ENCODE results near the gene KCNS1. TPM values are rescaled to one million over a fixed set of nuclear protein-coding genes. Genes with fewer than 3 reads are reported as not detected.

Gene KCNS1
- total RNA-seq, 1 experiment from 2014 or later = not detected

DNA sequence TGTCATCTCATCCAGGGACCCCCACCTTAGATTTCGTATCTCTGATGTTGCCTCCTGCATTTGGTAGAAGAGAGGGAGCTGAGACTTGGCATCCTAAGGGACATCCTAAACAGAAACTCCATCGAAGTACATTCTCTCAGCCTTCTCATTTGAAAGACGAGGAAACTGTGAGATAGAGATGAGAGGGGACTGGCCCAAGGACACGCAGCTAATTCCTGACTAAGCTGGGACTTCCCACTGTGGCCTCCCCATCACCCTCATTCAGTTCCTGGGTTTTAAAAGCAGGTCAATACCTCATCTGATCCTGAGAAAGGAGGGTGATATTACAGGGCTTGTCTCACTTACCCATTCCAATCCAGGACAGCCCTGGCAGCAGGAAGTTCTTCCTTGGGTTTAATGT is 14.9 kb upstream of the KCNS1 start:
- ChIA-PET CTCF (interaction anchor here (0.7 to 5.3 kb wide), 4 partner anchors 9 to 24 kb away, joined by 3 to 29 read pairs (median 4); no protein-coding TSS in a partner anchor), POLR2A (interaction anchor here (0.6 to 3.0 kb wide), 2 partner anchors 12 to 134 kb away, joined by 3 to 10 read pairs; no protein-coding TSS in a partner anchor)
- no peak overlapping the region for H3K4me3 Mint-ChIP-seq (ENCODE audit: unreplicated experiment)
- no peaks in the 10 kb centered on the region for H3K9me3 Mint-ChIP-seq (ENCODE audit: unreplicated experiment)
- DNase-seq (ENCODE audit: unreplicated experiment) = no peak
- no peaks in the 10 kb centered on the region for H3K36me3 Mint-ChIP-seq (ENCODE audit: insufficient read depth, unreplicated experiment)
- peaks cover 23% of the 10 kb centered on the region for H3K27me3 Mint-ChIP-seq (ENCODE audit: insufficient read depth, unreplicated experiment)
- BruUV-seq (replicated peaks) = no TSS peak
- TF ChIP-seq, protein P1, sequence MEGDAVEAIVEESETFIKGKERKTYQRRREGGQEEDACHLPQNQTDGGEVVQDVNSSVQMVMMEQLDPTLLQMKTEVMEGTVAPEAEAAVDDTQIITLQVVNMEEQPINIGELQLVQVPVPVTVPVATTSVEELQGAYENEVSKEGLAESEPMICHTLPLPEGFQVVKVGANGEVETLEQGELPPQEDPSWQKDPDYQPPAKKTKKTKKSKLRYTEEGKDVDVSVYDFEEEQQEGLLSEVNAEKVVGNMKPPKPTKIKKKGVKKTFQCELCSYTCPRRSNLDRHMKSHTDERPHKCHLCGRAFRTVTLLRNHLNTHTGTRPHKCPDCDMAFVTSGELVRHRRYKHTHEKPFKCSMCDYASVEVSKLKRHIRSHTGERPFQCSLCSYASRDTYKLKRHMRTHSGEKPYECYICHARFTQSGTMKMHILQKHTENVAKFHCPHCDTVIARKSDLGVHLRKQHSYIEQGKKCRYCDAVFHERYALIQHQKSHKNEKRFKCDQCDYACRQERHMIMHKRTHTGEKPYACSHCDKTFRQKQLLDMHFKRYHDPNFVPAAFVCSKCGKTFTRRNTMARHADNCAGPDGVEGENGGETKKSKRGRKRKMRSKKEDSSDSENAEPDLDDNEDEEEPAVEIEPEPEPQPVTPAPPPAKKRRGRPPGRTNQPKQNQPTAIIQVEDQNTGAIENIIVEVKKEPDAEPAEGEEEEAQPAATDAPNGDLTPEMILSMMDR (IDR thresholded peaks at IDR 0.05; ENCODE audit: unreplicated experiment) = no peak
- H3K27ac Mint-ChIP-seq (ENCODE audit: low read depth, unreplicated experiment) = no peak overlapping the region
- intact Hi-C loops (cut with micrococcal nuclease) = no loop called here
- H3K4me1 Mint-ChIP-seq (ENCODE audit: insufficient read depth, unreplicated experiment) = no peaks in the 10 kb centered on the region

DNA sequence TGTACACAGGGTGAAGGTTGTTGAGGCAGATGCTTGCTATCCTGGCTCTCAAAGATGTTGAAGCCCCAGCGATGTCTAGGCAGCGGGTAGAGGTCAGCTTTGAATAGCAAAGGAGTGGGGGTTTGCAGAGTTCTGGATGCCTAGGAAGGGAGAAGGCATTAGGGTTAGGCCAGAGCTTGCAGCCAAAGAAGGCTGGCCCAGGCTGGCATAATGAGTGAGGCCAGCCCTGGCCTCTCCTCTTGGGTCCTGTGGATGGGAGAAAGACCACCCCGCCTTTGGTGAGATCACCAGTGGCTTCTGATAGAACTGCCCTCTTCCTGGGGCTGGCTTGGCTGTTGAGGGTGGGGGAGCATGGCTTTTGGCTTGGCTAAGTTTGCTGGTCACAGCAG is 14.5 kb upstream of the KCNS1 start:
- TF ChIP-seq, protein P1 (IDR thresholded peaks at IDR 0.05; ENCODE audit: unreplicated experiment) = no peak
- H3K27ac Mint-ChIP-seq (ENCODE audit: low read depth, unreplicated experiment) = no peak overlapping the region
- H3K4me3 Mint-ChIP-seq (ENCODE audit: unreplicated experiment) = no peak overlapping the region
- intact Hi-C loops (cut with micrococcal nuclease) = no loop called here
- ChIA-PET CTCF (interaction anchor here (0.6 to 11.7 kb wide), 9 partner anchors 8 to 178 kb away, joined by 3 to 211 read pairs (median 4); partner anchors contain the start of gene KCNS1), POLR2A (interaction anchor here (3.0 kb wide), 1 partner anchor 13 kb away, joined by 10 read pairs; no protein-coding TSS in a partner anchor)
- H3K27me3 Mint-ChIP-seq (ENCODE audit: insufficient read depth, unreplicated experiment) = peaks cover 18% of the 10 kb centered on the region
- BruUV-seq (replicated peaks) = no TSS peak
- no peak for DNase-seq (ENCODE audit: unreplicated experiment)
- H3K4me1 Mint-ChIP-seq (ENCODE audit: insufficient read depth, unreplicated experiment) = no peaks in the 10 kb centered on the region
- H3K9me3 Mint-ChIP-seq (ENCODE audit: unreplicated experiment) = no peaks in the 10 kb centered on the region
- no peaks in the 10 kb centered on the region for H3K36me3 Mint-ChIP-seq (ENCODE audit: insufficient read depth, unreplicated experiment)

DNA sequence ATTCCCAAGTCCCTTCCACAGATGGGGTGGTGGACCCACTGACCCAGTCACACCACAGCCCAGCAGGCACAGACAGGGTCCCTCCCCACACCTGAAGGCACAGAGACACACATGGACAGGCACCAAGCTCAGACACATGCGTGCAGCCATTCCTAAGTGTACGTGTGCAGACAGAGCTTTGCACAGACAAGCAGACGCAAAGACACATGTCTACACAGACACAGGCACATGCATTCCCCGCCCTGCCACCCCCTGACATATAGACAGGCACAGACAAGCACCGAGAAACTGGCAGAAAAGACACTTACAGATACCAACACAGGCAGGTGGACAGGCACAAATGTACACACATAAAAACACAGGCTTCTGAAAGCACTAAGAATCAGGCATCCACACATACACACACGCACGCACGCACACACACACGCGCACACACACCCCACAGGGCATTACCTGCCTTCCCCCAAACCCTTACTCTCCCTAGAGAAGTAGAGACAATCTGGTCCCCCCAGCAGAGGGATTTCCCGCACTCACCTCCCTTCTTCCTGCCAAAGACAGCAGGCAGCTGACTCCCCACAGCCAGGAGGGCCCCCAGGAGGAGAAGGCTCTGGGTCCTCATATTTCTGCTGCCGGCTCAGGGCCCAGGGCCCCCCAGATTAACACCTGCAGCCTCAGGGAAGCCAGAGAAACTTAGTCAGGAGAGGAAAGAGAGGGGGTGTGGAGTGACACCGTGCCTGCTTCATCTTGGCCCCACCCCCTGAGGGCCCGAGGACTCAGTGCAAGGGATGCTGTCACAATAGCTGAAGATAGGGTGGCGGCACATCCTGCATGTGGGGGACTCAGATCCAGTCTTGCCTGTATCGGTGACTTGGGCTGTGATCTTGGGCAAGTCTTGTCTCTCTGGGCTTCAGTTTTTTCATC is 13.8 kb upstream of the KCNS1 start, which contains the start of gene WFDC5:
WFDC5 (minus strand) TSS at position 710 of the 921 bp plus-strand sequence; CDS start at position 619, 91 bp downstream.
- TF ChIP-seq, protein P1 (IDR thresholded peaks at IDR 0.05; ENCODE audit: unreplicated experiment) = no peak
- intact Hi-C loops (cut with micrococcal nuclease) = no loop called here
- Mint-ChIP-seq H3K27me3 (ENCODE audit: insufficient read depth, unreplicated experiment) (peaks cover 12% of the 10 kb centered on the region), H3K9me3 (ENCODE audit: unreplicated experiment) (no peaks in the 10 kb centered on the region), H3K4me3 (ENCODE audit: unreplicated experiment) (no peak within 1 kb of the TSS), H3K27ac (ENCODE audit: low read depth, unreplicated experiment) (no peak within 1 kb of the TSS), H3K4me1 (ENCODE audit: insufficient read depth, unreplicated experiment) (no peaks in the 10 kb centered on the region), H3K36me3 (ENCODE audit: insufficient read depth, unreplicated experiment) (no peaks in the 10 kb centered on the region)
- DNase-seq (ENCODE audit: unreplicated experiment) = no peak
- POLR2A ChIA-PET = interaction anchor here (0.5 to 3.0 kb wide), 2 partner anchors 14 to 47 kb away, joined by 3 to 10 read pairs; no protein-coding TSS in a partner anchor
- CTCF ChIA-PET = interaction anchor here (0.6 to 11.7 kb wide), 10 partner anchors 9 to 179 kb away, joined by 3 to 211 read pairs (median 4); partner anchors contain the start of gene KCNS1
- no TSS peak for BruUV-seq (replicated peaks)

DNA sequence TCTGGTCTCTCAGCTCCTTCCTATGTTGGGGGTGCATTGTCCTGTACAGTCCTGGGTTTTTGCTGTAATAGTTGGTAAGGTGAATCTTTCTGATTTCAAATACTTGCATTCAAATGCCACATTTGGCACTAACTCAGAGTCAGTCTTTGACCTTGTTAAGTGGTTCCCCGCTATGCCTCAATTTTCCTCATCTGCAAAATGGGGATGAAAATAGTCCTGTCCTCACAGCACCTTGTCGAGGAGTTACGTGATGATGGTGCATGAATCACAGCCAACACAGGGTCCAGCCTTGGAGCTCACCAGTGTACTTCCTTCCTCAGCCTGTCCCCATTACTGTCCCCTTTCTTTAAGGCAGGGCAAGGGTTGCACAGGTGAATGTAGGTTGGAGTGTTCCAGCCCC is 12.9 kb upstream of the KCNS1 start:
- Mint-ChIP-seq H3K27ac (ENCODE audit: low read depth, unreplicated experiment) (no peak overlapping the region), H3K27me3 (ENCODE audit: insufficient read depth, unreplicated experiment) (peaks cover 11% of the 10 kb centered on the region), H3K36me3 (ENCODE audit: insufficient read depth, unreplicated experiment) (no peaks in the 10 kb centered on the region), H3K4me3 (ENCODE audit: unreplicated experiment) (no peak overlapping the region), H3K4me1 (ENCODE audit: insufficient read depth, unreplicated experiment) (no peaks in the 10 kb centered on the region), H3K9me3 (ENCODE audit: unreplicated experiment) (no peaks in the 10 kb centered on the region)
- CTCF ChIA-PET = interaction anchor here (0.7 to 11.7 kb wide), 13 partner anchors 8 to 206 kb away, joined by 3 to 211 read pairs (median 9); partner anchors contain the start of gene KCNS1
- intact Hi-C loops (cut with micrococcal nuclease) = no loop called here
- POLR2A ChIA-PET = interaction anchor here (0.5 to 3.0 kb wide), 3 partner anchors 14 to 69 kb away, joined by 3 to 10 read pairs (median 3); no protein-coding TSS in a partner anchor
- TF ChIP-seq, protein P1 (IDR thresholded peaks at IDR 0.05; ENCODE audit: unreplicated experiment) = no peak
- BruUV-seq (replicated peaks) = no TSS peak
- no peak for DNase-seq (ENCODE audit: unreplicated experiment)
